ENCODE data around the gene FAM234B.

DNA sequence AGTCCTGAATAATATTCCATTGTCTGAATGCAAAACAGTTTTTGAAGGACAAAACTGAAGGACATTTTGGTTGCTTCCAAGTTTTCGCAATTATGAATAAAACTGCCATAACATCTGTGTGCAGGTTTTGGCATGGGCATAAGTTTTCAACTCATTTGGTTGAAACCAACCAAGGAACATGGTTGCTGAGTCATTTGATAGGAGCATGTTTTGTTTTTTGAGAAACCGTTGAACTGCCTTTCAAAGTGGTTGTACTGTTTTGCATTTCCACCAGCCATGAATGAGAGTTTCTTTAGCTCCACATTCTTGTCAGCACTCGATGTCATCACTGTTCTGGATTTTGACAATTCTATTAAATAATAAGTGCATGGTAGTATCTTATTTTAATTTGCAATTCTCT lies 82.3 kb downstream of the FAM234B start:
- TF ChIP-seq, protein P1, sequence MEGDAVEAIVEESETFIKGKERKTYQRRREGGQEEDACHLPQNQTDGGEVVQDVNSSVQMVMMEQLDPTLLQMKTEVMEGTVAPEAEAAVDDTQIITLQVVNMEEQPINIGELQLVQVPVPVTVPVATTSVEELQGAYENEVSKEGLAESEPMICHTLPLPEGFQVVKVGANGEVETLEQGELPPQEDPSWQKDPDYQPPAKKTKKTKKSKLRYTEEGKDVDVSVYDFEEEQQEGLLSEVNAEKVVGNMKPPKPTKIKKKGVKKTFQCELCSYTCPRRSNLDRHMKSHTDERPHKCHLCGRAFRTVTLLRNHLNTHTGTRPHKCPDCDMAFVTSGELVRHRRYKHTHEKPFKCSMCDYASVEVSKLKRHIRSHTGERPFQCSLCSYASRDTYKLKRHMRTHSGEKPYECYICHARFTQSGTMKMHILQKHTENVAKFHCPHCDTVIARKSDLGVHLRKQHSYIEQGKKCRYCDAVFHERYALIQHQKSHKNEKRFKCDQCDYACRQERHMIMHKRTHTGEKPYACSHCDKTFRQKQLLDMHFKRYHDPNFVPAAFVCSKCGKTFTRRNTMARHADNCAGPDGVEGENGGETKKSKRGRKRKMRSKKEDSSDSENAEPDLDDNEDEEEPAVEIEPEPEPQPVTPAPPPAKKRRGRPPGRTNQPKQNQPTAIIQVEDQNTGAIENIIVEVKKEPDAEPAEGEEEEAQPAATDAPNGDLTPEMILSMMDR (IDR thresholded peaks at IDR 0.05) = no peak
- no peak for TF ChIP-seq POLR2A (IDR thresholded peaks at IDR 0.05)
